HUES6 (cell line): ENCODE results near the gene ANKRD11.

Experiments used
- H3K27ac ChIP-seq: 2 replicates; pipeline ENCODE4 v1.7.0; 2013; ENCODE audit warnings: low read depth, mild to moderate bottlenecking, low read length, inconsistent platforms
- H3K27me3 ChIP-seq: 2 replicates; pipeline ENCODE4 v1.6.1; 2013; ENCODE audit warnings: low read length; ENCODE audit not compliant: control insufficient read depth, insufficient read depth
- H3K36me3 ChIP-seq: 2 replicates; pipeline ENCODE4 v1.6.1; 2013; ENCODE audit warnings: low read length; ENCODE audit not compliant: control insufficient read depth, insufficient read depth
- H3K4me1 ChIP-seq: 2 replicates; pipeline ENCODE4 v1.6.1; 2013; ENCODE audit warnings: low read length; ENCODE audit not compliant: control insufficient read depth, insufficient read depth
- H3K4me3 ChIP-seq: 2 replicates; pipeline ENCODE4 v1.5.1; 2013; ENCODE audit warnings: low read depth, low read length
- H3K9ac ChIP-seq: one replicate; pipeline ENCODE4 v1.6.1; 2013; ENCODE audit warnings: mild to moderate bottlenecking, low read length
- H3K9me3 ChIP-seq: 2 replicates; pipeline ENCODE4 v1.6.1; 2013; ENCODE audit warnings: low read depth, low read length; ENCODE audit not compliant: control insufficient read depth, insufficient read depth

The ANKRD11 gene

DNA sequence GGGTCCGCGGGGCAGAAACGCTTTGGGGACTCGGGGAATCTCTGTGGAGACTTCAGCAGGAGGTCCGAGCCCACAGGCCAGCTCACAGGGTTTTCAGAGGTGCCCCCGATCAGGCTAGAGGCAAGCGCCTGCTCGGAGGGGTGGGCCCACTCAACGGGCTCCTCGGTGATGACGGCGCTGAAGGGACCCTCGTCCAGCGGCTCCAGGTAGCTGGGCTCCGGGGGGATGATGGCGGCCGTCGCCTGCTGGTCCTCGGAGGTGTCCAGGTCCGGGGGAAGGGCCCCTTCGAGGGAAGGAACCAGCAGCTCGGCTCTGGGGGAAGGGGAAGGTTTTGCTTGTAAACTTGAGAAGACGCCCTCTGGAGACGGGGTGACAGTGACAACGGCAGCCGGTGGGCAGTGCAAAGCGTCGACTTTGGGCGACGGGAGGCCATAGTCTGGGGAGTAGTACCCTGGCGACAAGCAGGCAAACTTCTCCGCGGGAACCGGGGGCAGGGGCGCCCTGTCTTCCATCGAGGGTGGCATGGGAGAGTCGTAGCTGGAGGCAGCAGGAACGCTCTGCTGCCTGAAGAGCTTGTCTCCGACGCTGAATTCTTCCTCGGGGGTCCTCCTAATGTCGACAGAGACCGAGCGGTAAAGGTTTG is 209.7 kb downstream of the ANKRD11 start:
- no peaks in the 10 kb centered on the region for H3K27me3 ChIP-seq
- H3K36me3 ChIP-seq = peaks cover 88% of the 10 kb centered on the region
- H3K4me3 ChIP-seq = no peak overlapping the region
- H3K27ac ChIP-seq = no peak overlapping the region
- H3K9ac ChIP-seq = no peak overlapping the region
- no peaks in the 10 kb centered on the region for H3K4me1 ChIP-seq
- H3K9me3 ChIP-seq = no peaks in the 10 kb centered on the region

DNA sequence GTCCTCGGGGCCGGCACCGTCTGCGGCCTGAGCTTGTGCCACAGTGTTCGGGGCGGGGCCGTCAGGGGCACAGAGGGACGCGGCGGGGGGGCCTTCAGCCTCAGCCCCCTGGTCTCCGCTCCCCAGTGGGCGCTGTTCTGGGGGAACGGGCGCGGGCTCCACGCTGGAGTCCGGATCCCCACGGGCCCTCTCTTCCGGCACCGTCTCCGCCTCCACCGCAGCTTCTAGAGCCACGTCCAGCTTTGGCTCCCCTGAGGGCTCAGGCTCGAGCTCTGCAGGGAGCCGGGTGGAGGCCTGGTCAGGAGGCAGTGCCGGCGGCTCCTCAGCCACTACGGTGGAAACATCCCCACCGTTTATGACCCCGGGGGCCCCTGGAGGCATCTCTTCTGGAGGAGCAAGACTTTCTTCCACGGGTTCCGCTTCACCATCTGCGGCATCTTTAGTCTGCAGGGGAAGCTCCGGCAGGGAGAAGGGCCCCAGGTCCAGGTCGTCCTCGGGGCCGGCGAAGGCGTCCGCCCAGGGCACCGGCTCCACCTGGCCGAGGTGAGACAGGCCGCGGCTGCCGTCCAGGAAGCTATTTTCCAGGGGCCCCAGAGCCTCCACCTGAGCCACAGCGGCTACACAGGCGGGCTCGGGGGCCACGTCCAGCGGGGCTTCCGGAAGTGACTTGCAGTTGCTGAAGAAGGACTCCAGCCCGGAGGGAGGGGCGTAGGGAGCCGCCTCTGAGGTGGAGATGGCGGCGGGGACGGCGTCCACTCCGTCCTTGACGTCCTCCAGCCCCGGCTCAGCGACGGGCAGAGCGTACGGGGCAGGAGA is 210.5 kb downstream of the ANKRD11 start:
- Histone ChIP-seq H3K27me3 (no peaks in the 10 kb centered on the region), H3K36me3 (peaks cover 88% of the 10 kb centered on the region), H3K9me3 (no peaks in the 10 kb centered on the region), H3K27ac (no peak overlapping the region), H3K4me3 (no peak overlapping the region), H3K4me1 (no peaks in the 10 kb centered on the region), H3K9ac (no peak overlapping the region)

DNA sequence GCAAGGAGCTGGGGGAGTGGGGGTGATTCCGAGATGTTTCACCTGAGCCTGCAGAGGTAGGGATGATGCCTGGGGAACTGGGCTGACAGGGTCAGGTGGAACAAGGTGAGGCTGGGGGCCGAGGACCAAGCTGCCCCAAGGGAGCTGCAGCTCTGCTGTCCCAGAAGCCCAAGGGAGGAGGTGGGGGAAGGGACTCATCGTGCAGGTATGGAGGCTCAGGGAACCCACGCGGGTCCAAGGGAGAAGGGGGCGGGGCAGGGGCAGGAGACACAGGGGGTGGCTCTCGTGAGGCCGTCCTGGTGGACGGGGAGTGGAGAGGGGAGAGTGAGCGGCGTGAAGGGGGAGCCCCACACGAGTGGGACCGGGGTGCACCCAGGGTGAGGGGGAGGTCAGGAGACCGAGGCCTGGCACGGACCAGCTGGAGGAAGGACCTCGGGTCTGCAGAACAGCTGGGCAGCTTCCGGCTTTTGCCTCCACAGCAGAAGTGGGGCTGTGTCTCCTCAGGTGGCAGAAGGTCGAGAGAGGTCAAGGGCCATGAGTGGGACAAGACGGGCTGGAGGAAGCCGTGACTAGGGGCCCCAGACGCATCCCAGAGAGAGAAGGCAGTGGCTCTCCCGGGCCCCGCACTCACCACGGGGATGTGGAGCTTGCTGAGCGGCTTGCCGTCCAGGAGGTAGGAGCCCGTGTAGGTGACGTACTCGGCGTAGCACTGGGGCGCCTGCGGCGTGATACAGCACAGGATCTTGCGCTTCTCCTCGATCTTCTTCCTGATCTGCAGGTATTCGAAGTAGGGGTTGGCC is 211.7 kb downstream of the ANKRD11 start:
- Histone ChIP-seq H3K9me3 (no peaks in the 10 kb centered on the region), H3K4me1 (no peaks in the 10 kb centered on the region), H3K4me3 (no peak overlapping the region), H3K27ac (0 out of 2 replicates have a peak overlapping the region, but pooled peaks have one; percentile 19), H3K9ac (no peak overlapping the region), H3K27me3 (no peaks in the 10 kb centered on the region), H3K36me3 (peaks cover 90% of the 10 kb centered on the region)

DNA sequence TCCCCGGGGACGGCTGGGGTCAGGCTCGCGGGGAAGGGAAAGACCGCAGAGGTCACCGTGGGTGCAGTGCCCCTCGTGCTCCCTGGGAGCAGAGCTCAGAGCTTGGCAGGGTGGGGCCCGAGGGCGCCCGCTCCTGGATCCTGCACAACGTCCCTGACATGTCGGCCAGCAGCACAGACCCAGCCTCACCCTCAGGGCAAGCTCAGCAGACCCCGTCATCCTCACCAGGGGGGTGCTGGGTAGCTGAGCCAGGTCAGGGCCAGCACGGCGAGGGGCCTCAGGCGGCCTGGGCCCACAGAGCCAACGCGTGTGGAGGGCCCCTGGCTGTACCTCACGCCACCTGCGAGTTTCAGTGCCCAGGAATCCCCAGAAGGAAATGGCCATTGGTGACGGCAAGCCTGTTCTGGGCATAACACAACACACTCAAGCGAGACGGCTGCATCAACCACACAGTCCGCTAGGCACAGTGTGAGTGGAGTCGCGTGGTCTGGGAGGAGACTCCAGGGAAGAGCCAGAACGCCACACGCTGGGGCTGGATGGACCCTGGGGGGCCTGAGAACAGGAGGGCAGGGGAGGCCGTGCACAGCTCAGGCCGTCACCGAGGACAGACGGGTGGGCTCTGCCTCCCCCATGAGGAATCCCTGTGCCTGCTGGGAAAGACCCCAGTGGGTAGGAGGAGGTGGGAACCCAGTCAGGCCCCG is 212.6 kb downstream of the ANKRD11 start:
- H3K9me3 ChIP-seq = no peaks in the 10 kb centered on the region
- H3K4me1 ChIP-seq = no peaks in the 10 kb centered on the region
- no peaks in the 10 kb centered on the region for H3K27me3 ChIP-seq
- no peak overlapping the region for H3K4me3 ChIP-seq
- no peak overlapping the region for H3K9ac ChIP-seq
- H3K27ac ChIP-seq = peak overlapping the region; percentile 19; the same call in 1 of the 2 replicates
- peaks cover 90% of the 10 kb centered on the region for H3K36me3 ChIP-seq

DNA sequence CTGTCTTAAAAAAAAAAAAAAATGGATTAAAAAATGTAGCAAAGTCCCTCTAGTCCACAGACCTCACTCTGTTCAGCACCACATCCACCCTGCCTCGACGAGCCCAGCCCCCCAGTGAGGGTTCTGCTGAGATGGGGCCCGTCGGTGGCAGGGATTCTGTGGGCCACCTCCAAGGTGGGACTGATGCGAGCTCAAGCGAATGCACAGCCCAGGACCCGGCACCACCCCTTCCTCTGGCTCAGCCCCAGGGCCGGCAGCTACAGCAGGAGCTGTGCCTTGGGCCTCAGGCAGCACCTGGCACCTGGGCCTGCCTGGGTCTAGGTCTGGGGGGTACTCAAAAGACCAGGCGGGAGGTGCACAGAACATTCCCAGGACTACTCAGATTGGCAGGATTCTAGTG is 213.3 kb downstream of the ANKRD11 start:
- H3K9me3 ChIP-seq = no peaks in the 10 kb centered on the region
- no peak overlapping the region for H3K4me3 ChIP-seq
- H3K27me3 ChIP-seq = no peaks in the 10 kb centered on the region
- no peak overlapping the region for H3K9ac ChIP-seq
- H3K4me1 ChIP-seq = no peaks in the 10 kb centered on the region
- peaks cover 87% of the 10 kb centered on the region for H3K36me3 ChIP-seq
- H3K27ac ChIP-seq = 0 out of 2 replicates have a peak overlapping the region, but pooled peaks have one; percentile 47

DNA sequence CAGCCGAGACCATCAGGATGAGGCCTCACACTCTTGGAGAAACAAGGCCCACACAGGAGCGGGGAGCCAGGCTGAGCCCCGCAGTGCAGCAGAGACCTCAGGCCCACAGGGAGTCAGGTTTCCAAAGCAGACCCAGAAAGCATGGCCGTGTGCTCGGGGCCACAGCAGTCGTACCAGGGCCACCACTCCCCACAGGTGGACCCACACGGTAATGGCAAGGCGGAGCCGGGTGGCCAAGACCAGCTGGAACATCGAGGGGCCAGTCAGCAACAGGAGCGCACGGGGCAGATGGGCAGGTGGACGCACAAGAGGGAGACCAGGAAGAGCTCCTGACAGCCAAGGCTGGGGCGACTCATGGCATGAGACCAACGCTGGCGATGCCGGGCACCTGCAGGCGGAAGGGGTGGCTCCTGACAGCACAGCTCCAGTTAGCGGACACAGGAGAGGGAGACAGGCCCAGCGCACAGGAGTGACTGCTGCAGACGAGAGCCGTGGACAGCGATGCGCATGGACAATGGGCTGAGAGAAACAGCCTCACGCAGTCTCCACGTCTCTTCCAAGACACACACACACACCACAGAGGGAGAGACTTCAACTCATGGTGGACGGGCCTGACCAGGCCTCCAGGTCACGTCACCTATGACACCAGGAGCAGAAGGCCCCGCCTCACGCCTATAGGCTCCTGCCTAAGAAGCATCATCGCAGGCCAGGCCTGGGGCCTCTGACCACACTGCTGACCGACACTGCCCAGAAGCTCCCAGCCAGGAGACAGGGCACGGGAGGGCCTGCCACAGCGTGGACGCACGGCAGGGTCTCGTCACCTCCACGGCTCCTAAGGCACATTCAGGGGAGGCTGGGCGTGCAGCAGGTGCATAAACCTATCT is 214.3 kb downstream of the ANKRD11 start:
- Histone ChIP-seq H3K4me1 (no peaks in the 10 kb centered on the region), H3K4me3 (no peak overlapping the region), H3K9ac (no peak overlapping the region), H3K27ac (no peak overlapping the region), H3K36me3 (peaks cover 87% of the 10 kb centered on the region), H3K9me3 (no peaks in the 10 kb centered on the region), H3K27me3 (no peaks in the 10 kb centered on the region)

DNA sequence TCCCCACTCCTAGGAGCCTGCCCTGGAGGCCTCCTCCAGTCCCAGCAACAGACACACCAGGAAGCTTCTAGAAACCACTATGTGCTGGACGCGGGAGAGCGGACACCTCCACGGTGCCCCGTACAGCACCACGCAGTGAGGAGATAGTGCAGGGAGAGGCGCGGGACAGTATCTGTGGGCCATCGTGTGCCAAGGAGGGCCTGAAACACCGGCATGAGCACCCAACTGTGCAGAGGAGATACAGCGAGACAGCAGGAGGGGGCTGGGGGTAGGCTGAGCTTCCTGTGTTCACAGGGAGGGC is 215.1 kb downstream of the ANKRD11 start:
- Histone ChIP-seq H3K9me3 (no peaks in the 10 kb centered on the region), H3K27ac (no peak overlapping the region), H3K4me1 (no peaks in the 10 kb centered on the region), H3K27me3 (no peaks in the 10 kb centered on the region), H3K9ac (no peak overlapping the region), H3K36me3 (peaks cover 86% of the 10 kb centered on the region), H3K4me3 (no peak overlapping the region)

DNA sequence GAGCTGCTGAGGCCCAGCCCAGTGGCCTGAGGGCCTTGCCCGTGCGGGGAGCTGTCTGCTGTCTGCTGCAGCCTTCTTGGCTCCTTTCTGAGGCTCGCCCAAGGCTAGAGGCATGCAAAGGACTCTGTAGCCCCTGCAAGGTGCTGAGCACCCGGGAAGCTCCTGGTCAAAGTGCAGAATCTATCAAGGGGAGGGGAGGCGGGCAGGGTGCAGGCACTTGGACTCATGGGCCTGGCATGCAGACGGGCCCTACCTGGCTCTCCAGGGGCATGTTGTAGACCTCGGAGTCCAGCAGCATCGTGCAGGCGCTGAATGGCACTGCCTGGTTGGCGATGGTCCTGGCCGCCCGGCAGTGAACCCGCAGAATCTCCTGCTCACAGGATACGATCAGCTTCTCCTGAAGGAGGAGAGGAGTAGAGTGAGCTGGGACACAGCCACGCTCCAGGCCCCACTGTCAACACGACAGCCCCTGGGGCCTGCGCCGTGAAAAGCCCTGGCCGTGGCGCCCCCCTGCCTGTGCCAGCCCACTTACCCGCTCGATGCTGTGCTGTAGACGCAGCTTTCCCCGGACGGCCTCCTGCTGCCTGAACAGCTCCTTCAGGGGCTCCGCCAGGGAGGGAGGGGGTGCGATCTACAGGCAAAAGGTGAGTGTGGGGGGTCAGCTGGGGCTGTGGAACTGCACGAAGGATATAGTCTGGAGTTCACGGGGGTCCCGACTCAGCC is 215.6 kb downstream of the ANKRD11 start:
- Histone ChIP-seq H3K4me3 (no peak overlapping the region), H3K27me3 (no peaks in the 10 kb centered on the region), H3K9ac (no peak overlapping the region), H3K4me1 (no peaks in the 10 kb centered on the region), H3K36me3 (peaks cover 86% of the 10 kb centered on the region), H3K9me3 (no peaks in the 10 kb centered on the region), H3K27ac (no peak overlapping the region)

DNA sequence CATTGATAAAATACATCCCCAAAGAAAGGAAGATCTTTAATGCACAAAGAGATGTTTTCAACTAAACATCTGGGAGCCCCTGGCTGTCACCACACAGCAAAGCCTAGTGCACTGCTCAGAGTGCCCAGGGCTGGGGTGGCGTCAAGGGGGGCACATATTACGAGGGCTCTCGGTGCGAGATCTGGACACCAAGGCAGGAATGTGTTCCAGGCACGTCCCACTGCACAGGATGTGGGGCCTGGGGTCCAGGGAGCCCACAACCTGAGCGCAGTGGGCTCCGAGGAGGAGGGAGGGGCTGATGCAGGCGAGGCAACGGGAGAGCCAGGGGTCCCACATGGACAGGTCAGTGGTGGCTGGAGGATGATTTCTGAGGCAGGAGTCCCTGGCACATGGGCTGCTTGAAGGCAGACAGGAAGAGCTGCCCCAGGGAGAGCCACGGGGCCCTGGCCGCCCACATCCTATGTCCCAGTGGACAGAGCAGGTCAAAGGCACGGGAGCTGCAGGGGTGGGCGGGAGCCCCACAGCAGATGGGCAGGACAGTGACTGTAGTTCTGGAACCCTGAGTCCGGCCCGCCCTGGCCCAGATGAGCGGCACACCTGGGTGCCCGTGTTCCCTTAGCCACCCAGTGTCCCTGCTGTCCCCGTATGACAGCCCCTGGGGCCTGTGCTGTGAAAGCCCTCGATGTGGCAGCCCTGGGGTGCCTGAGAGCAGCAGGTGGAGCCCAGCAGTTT is 216.5 kb downstream of the ANKRD11 start:
- Histone ChIP-seq H3K27me3 (no peaks in the 10 kb centered on the region), H3K4me1 (no peaks in the 10 kb centered on the region), H3K9ac (no peak overlapping the region), H3K36me3 (peaks cover 93% of the 10 kb centered on the region), H3K4me3 (no peak overlapping the region), H3K9me3 (no peaks in the 10 kb centered on the region), H3K27ac (no peak overlapping the region)
